Inflammatory macrophage treated with lipopolysaccharide for 1 hour (primary cell): Measurements from ENCODE around the gene SEMA3D.

ENCODE experiments used
- DNase-seq, 2 donors: peaks; one replicate each; pipeline ENCODE4 v3.0.0-alpha.2; 2020 to 2022

SEMA3D gene

DNA sequence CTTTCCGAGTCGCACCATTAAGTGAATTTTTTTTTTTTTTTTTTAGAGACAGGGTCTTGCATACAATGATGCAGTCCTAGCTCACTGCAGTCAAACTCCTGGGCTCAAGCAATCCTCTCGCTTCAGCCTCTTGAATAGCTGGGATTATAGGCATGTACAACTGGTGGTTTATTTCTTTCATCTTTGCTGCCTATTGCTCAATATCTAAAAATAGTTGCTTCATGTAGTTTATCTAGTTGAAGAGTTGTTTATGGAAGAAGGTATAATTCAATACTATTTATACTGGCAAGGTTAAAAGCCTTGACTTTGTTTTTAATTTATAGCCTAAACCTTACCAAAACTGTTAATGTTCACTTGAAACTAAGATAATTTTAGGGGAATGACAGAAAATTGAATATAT lies 66.9 kb downstream of the SEMA3D start:
- no peak for DNase-seq

DNA sequence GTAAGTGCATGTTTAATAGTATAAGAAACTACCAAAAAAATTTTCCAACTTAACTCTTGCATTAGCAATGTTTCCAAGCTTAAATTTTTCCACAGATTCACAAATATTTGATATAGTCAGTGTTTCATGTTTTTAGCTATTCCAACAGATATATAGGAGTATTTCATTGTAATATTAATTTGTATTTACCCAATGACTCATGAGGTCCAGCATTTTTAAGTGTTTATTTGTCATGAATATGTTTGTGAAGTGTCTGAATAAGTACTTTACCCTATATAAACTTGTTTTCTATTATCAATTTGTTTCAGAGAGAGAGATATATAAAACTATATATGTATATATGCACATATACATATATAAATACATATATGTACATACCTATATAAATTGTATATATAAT lies 71.0 kb downstream of the SEMA3D start:
- no peak for DNase-seq

GRCh38 chr7:85115006-85115405 lies 71.8 kb downstream of the SEMA3D start:
- no peak for DNase-seq

DNA sequence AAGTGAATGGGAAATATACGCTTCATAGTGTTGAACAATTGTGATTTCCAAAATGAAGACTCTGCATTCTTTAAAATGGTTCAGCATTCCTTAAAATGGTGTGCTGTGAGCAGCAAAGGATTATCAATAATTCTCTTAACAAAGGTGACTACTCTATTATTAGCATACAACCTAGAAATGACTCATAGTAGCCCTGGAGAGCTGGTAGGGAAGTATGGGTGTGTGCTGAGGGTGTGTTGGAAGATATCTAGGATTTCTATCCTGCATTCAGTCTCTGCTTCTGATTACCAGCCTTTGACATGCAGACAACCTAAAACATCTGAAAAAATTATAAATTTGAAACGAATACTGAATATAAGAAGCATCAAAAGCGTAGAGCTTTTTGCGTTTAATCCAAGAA lies 72.5 kb downstream of the SEMA3D start:
- DNase-seq: no peak

- DNase-seq: no peak
Observed at GRCh38 chr7:85111761-85112160, 75.1 kb downstream of the SEMA3D start.

GRCh38 chr7:85106719-85107118 lies 80.1 kb downstream of the SEMA3D start:
- DNase-seq: no peak

- DNase-seq: peak; percentile 18 to 60
Observed at GRCh38 chr7:85104432-85105205, 82.2 kb downstream of the SEMA3D start.

GRCh38 chr7:85103962-85104361 lies 82.9 kb downstream of the SEMA3D start:
- DNase-seq: no peak

GRCh38 chr7:85103357-85103756 lies 83.5 kb downstream of the SEMA3D start:
- DNase-seq: no peak

- DNase-seq: no peak
Observed at GRCh38 chr7:85102813-85103350, 84.0 kb downstream of the SEMA3D start.

DNA sequence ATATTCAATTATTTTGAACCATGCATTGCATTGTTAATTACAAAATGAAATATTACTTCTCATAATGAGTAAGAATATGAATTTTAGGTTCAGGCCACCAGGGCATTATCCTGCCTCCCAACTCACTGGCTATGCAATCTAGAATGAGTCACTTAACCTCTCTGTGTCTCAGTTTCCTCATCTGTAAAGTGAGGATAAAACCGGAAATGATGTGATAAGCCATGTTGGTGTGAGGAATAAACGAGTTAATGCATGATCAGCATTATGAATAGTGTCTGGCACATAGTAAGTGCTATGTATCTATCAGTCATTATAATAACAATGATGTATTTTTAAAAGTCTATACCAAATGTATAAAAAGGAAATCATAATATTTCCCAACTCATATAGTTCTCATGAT lies 85.5 kb downstream of the SEMA3D start:
- no peak for DNase-seq

GRCh38 chr7:85097844-85098243 lies 89.0 kb downstream of the SEMA3D start:
- no peak for DNase-seq

DNA sequence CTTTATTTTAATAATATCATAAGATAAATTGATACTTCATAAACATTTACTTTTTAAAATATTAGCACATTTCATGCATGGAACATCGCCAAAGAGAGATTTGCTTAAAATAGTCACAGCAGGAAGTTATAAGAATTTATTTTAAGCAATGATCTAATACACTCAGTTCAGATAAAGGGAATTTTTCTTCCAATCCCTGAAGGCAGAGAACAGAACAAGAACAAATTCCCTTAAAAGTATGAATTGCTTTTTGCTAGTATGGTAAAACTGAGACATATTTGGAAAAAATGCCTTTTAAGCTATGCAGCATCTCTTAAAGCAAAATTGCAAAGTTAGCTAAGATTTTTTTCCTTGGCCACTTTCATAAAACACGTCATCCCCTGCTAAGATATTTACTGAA lies 91.0 kb downstream of the SEMA3D start:
- DNase-seq: no peak

GRCh38 chr7:85095366-85095765 lies 91.5 kb downstream of the SEMA3D start:
- no peak for DNase-seq

DNA sequence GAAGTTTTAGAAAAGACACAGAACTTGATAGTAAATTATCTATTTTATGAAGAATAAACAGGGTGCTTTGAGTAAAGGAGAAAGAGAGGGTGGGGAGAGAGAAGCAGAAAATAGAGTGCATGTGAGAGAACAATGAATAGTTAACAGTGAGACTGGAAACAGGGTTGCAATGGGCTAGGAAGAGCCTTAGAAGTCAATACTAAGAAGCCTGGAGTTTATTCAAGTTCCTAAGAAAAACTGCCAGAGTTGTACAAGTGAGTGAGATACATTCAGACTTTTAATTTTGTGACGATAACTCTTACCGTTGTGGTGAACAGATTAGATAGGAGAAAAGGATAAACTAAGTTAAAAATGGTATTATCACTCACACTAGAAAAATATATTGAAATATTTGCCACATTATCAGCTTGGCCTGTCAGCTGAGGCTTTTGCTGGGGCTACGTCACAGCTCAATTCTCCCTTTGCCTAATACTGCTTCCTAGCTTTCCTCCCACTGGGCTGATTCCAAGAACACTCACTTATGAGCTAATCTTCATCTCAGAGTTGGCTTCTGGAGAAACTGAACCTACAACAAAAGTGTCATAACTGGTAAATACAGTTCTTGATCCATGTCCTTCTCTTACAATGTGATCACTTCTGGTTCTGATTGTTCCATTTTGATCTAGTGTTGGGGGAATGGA lies 92.7 kb downstream of the SEMA3D start:
- DNase-seq: no peak

DNA sequence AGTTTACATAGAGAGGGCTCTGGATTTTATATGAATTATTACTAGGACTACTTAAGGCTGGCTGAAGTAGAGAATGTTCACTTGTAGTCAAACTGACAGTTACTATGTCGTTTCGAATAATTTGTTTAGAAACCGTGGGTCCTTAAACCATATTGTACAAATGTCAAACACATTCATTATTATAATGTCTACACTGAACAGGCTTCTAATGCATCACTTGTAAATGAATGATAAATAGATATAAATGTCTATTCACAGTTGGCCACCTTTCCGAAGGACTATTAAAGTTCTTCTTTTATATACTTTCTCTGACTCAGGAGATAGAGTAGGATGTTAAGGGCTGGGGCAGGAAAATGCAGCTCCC lies 95.3 kb downstream of the SEMA3D start:
- DNase-seq: no peak

DNA sequence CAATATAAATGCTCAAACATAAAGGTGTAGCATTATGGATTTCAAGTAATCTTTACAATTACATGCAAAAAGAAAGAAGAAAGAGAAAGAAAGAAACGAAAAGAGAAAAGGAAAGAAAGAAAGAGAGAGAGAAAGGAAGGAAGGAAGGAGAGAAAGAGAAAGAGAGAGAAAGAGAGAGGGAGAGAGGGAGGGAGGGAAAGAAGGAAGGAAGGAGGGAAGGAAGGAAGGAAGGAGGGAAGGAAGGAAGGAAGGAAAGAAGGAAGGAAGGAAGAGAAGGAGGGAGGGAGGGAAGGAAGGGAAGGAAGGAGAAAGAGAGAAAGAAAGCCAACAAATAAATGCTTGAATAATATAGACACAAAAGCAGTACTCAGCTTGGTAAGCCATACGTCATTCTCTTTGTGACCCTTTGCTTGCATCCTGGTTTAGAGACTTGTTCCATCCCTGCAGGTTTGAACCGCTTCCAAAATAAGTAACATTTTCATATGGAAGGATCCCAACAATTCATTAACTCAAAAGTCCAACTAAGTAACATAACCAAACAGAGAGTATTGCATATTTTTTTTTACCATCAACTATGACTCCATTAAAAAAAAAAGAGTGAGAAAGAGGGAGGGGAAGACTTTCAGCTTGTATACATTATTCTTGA lies 95.8 kb downstream of the SEMA3D start:
- no peak for DNase-seq

DNA sequence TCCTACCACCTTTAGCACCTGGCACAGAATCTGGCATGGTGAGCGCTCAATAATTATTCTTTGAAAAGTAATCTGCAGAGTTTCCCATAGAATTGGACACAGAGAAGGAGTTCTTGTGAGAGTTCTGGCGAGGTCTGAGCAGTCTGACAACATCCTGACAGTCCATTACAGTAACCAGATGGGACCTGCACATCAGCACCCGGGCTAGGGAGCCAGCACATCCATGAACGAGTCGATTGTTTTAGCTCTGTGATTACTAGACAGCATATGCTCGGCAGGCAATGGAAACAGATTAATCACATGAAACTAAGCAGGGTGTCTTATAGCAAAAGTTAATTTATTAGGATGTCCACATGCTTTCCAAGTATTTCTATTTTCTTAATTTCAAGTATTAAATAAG lies 96.7 kb downstream of the SEMA3D start:
- no peak for DNase-seq

GRCh38 chr7:85081846-85082245 lies 105.0 kb downstream of the SEMA3D start:
- DNase-seq: no peak

DNA sequence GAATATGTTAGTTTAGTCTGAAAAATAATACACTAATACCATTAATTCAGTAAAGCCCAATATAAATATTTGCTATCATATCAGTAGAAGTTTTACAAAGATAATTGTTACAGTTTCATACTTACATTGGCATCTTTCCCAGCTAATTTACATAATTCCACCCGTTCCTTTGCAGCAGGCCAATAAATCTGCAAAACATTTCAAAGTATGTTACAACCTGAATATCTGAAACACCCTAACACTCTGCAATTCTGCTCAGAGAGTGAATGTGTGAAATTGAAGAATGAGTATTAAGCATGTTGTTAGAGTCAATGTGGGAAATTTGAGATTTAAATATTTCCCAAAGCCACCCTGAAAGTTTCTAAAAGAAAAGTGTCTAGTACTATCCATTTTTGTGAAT lies 105.5 kb downstream of the SEMA3D start:
- no peak for DNase-seq

GRCh38 chr7:85079434-85079833 lies 107.4 kb downstream of the SEMA3D start:
- no peak for DNase-seq

DNA sequence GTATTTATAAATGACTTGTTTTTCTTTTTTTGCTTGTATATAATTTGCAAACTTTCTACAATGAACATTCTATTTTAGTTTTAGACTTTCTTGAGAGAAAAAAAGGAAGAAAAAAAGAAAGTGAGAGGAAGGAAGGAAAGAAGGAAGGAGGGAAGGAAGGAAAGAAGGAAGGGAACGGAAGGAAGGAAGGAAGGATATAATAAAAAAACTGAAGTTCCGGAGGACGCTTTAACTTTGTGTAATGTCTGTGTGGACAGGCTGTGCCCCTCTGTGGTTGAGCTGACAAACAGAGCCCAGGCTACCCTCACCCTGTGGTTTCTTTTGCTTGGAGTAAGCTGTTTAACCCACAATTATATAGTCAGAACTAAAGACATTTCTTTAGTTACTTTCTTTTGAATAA lies 108.7 kb downstream of the SEMA3D start:
- DNase-seq: no peak

DNA sequence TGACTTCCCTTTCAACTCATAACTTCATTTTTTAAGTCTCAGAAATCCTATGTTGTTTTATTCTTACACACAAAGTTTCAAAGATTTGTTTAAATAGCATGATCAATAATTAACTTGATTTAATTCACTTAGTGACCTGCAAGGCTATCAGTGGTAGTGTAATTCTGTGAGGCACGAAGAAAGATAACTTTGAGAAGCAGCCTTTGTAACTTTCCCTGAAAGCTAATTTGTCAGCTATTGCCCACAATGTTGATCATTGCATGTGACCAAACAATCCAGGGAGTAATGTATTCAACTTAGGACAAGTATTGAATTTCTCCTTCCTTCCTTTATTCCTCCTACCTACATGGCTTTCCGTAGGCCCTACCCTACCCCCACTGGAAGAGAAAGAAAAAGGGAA lies 111.0 kb downstream of the SEMA3D start:
- DNase-seq: no peak

DNA sequence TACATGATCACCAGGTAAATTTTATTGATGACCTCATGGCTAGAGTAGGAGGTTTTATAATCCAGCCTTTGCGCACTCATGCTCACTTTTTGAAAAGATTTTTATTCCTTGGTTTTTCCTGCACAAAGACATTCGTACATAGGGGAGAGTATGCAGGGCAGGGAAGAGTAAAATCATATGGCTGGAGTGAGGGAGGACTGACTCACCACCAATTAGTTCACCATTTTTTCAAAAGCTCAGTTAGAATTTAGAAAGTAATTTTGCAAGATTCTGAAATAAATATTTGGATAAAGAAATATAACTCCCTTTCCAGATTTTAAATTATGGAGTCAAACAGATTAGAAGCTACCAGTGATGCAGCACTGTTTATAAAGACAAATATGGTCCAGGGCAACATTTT lies 111.9 kb downstream of the SEMA3D start:
- no peak for DNase-seq
